Activated B cell treated with CpG ODN at 0.5 μM for 24 hours (primary cell): ENCODE measurements around the gene PNKD. TPM values are rescaled to one million over a fixed set of nuclear protein-coding genes. Genes with fewer than 3 reads are reported as not detected.

Source experiments
- ATAC-seq: fragments of 200-7000 bp; cut with Tn5 transposase; one replicate; pipeline ENCODE4 v1.10.0; 2021; ENCODE audit warnings: low read depth, mild to moderate bottlenecking, moderate library complexity
- CTCF ChIA-PET: fragments of 350-600 bp; sonication (Branson Sonifier 250); formaldehyde crosslinking; loops from one replicate; lab custom pipeline; 2021; ENCODE audit warnings: antibody characterized with exemption; lab: Charles Lee
- POLR2A ChIA-PET: fragments of 350-600 bp; sonication (Branson Sonifier 250); formaldehyde crosslinking; loops from one replicate; lab custom pipeline; 2021; ENCODE audit warnings: antibody characterized with exemption; lab: Charles Lee
- DNase-seq: peaks from one replicate; pipeline ENCODE4 v3.0.0; 2022
- H3K27ac Mint-ChIP-seq: one replicate; pipeline ENCODE4 v1.8.0; 2020; ENCODE audit warnings: mixed read lengths
- H3K27me3 Mint-ChIP-seq: one replicate; pipeline ENCODE4 v1.8.0; 2021; ENCODE audit warnings: mixed read lengths
- H3K36me3 Mint-ChIP-seq: one replicate; pipeline ENCODE4 v1.8.0; 2021; ENCODE audit warnings: low read depth, mixed read lengths
- H3K4me1 Mint-ChIP-seq: one replicate; pipeline ENCODE4 v1.8.0; 2021; ENCODE audit warnings: mixed read lengths
- H3K4me3 Mint-ChIP-seq: one replicate; pipeline ENCODE4 v1.8.0; 2020; ENCODE audit warnings: mild to moderate bottlenecking, mixed read lengths
- H3K9me3 Mint-ChIP-seq: one replicate; pipeline ENCODE4 v1.8.0; 2020; ENCODE audit warnings: mixed read lengths
- CTCF ChIP-seq: fragments of 200-600 bp; IDR thresholded peaks from one replicate; pipeline ENCODE4 v1.8.0; 2022; ENCODE audit warnings: antibody characterized with exemption, mild to moderate bottlenecking
- intact Hi-C: fragments of 100-400 bp; cut with micrococcal nuclease; formaldehyde crosslinking; loops from one replicate; pipeline ENCODE4 v1.15.1; 2024
- total RNA-seq: library from RNA; stranded (reverse); gene quantifications from 2 replicates; pipeline ENCODE4 v1.2.3, GENCODE V29; 2022

Gene PNKD
- total RNA-seq, 1 donor from 2014 or later: 21.0 TPM

DNA sequence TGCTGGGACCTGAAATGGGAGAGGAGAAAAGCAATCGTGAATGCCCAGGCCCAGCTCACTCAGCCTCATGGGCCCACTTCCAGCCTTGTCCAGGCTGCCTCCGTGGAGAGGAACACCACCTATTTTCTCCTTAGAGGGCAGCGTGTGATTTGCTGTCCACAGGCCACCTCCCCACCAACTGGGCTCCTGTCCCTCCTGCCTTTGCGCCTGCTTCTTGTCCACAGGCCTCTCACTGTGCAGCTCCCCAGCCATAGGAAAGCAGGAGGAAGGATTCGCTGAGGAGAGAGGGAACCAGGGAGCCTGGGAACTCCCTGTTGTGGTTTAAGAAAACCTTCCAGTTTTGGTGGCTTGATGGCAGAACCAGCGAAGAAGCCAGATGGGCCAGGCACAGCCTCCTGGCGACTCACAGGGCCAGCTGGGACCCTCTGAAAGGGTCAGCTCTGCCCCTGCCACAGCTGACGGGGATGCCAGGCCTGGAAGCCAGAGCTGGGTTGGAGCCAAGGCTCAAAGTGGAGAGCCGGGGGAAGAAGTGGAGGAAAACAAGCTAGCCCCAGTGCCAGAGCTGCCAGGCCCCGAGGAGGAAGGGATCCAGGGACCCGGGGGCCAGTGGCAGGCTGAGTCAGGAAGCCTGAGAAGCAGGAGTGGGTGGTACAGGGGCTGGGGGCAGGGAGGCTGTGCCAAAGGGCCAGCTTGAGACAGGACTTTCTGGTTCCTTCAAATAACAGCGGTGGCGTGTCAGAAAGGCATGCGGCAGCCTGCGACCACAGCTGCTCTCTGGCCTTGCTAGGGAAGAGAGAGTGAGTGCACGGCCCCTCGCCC lies 12.1 kb downstream of the PNKD start:
- DNase-seq: no peak
- Mint-ChIP-seq H3K9me3 (no peaks in the 10 kb centered on the region), H3K36me3 (peaks cover 57% of the 10 kb centered on the region), H3K4me3 (no peak overlapping the region), H3K27me3 (no peaks in the 10 kb centered on the region), H3K4me1 (peaks cover 53% of the 10 kb centered on the region), H3K27ac (peak overlapping the region; percentile 53)
- intact Hi-C loops: no loop called here
- TF ChIP-seq CTCF: no peak
- POLR2A ChIA-PET: no interaction called here
- CTCF ChIA-PET: interaction anchor here (1.2 to 1.4 kb wide), 2 partner anchors 9 to 74 kb away, joined by 3 to 4 read pairs; partner anchors contain the start of gene CATIP
- ATAC-seq: no peak

DNA sequence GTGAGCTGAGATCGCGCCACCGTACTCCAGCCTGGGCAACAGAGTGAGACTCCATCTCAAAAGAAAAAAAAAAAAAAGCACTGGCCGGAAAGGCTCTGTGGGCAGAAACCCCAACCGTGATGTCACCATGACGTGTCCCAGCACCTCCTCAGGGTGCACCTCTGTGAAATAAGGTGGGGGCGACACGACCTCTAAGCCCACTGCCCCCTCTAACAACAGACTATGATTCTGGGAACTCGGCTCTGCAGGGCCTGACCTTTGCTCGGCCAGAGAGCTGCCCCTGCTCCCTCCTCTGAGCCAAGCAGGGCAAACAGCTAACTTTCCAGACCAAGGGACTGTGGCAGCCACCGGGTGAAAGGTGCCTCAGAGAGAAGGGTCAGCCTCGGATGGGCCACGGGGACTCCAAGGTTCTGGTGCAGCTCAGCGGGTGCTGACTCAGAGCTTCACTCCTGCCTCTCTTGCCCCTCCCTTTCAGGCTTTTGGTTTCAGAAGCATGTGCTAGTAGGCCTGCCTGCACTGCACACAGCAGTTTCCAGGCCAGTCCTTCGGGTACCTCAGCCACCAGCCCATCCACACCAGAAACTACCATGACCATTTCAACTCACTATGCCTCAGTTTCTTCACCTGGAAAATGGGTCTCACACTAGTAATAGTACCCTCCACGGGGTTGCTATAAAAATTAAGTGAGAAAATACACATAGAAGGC lies 13.9 kb downstream of the PNKD start:
- no peak for DNase-seq
- no peak for TF ChIP-seq CTCF
- Mint-ChIP-seq H3K27me3 (no peaks in the 10 kb centered on the region), H3K4me1 (peaks cover 71% of the 10 kb centered on the region), H3K4me3 (peak overlapping the region; percentile 57), H3K9me3 (no peaks in the 10 kb centered on the region), H3K36me3 (peaks cover 39% of the 10 kb centered on the region), H3K27ac (peak overlapping the region; percentile 94)
- POLR2A ChIA-PET: interaction anchor here (0.5 to 4.7 kb wide), 5 partner anchors 10 to 116 kb away, joined by 3 to 56 read pairs (median 19); partner anchors contain the start of genes AAMP, ARPC2 and PNKD
- CTCF ChIA-PET: interaction anchor here (0.8 to 11.6 kb wide), 4 partner anchors 11 to 72 kb away, joined by 3 to 138 read pairs (median 4); partner anchors contain the start of genes AAMP, CATIP and PNKD
- peak; percentile 25 for ATAC-seq
- intact Hi-C loops: no loop called here

DNA sequence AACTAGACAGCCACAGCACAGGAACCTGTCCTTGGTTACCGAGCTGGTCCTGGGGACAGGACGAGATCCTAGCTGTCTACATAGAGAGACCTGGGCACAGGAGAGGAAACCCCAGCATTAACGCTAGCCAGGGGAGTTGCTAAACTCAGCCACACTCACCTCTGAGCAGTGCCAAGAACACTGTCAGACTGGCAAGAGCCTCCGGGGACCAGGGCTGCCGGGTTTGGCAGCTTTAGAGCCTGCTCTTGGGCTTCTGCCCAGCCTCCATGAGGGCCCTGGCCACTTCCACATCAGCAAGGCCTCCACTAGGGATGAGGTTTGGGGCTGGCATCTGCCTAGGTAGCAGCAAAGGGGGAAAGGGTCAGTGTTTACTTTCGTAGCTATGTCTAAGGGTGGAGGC lies 15.3 kb downstream of the PNKD start:
- H3K36me3 Mint-ChIP-seq: peaks cover 26% of the 10 kb centered on the region
- peaks cover 79% of the 10 kb centered on the region for H3K4me1 Mint-ChIP-seq
- peak overlapping the region; percentile 94 for H3K27ac Mint-ChIP-seq
- no peaks in the 10 kb centered on the region for H3K9me3 Mint-ChIP-seq
- intact Hi-C loops: loop anchor here (1.0 to 2.0 kb wide), 3 partner anchors 28 to 283 kb away; partner anchors contain the start of genes CNOT9 and USP37
- CTCF ChIA-PET: interaction anchor here (2.3 to 11.6 kb wide), 3 partner anchors 12 to 111 kb away, joined by 6 to 138 read pairs (median 12); partner anchors contain the start of genes AAMP, CATIP and PNKD
- no peaks in the 10 kb centered on the region for H3K27me3 Mint-ChIP-seq
- POLR2A ChIA-PET: interaction anchor here (0.6 to 4.7 kb wide), 8 partner anchors 12 to 610 kb away, joined by 3 to 56 read pairs (median 12); partner anchors contain the start of genes AAMP, ARPC2, CTDSP1 and PNKD
- ATAC-seq: no peak
- DNase-seq: no peak
- peak overlapping the region; percentile 77 for H3K4me3 Mint-ChIP-seq
- TF ChIP-seq CTCF: no peak

DNA sequence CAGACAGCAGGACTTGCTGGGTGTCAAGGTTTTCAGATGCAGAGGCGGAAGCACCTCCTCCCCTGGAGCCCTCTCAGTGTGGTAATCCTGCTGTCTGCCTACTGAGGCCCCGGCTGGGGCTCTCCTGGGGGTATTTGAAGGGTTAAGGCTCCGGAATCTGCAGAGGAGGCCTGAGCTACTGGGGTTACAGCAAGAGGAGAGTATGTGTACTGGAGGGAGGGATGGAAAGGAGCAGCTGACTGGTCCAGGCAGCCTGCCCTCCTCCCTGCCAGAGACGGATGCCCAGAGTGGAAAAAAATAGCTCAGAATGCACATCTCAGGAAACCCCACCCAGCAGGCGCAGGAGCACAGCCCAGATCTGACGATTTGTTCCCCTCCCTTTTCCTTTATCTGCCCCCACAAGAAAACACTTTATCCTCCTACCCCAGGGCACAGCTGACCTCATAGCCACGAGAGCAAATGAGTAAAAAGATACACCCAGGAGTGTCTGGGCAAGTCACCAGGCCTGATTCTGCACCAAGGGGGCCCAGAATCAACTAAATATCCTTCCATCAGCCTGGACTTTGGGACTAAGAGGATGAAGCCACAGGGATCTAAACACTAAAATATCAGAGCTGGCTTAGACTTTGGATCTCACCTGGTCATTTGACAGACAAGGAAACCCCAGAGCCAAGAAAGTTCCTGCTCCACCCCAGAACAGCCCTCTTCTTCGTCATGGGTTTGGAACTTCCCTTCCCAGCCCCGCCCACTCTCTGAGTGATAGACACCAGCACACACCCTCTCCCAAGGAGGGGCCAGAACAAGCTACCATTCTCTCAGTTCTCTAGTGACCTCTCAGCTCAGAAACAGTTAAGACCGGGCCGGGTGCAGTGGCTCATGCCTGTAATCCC lies 16.5 kb downstream of the PNKD start:
- Mint-ChIP-seq H3K27ac (peak overlapping the region; percentile 94), H3K27me3 (no peaks in the 10 kb centered on the region), H3K36me3 (peaks cover 18% of the 10 kb centered on the region), H3K9me3 (no peaks in the 10 kb centered on the region), H3K4me1 (peaks cover 91% of the 10 kb centered on the region), H3K4me3 (peak overlapping the region; percentile 77)
- intact Hi-C loops: loop anchor here (1.0 to 2.0 kb wide), 4 partner anchors 15 to 282 kb away; partner anchors contain the start of genes CNOT9 and USP37
- POLR2A ChIA-PET: interaction anchor here (0.5 to 4.7 kb wide), 15 partner anchors 13 to 1085 kb away, joined by 3 to 56 read pairs (median 4); partner anchors contain the start of genes AAMP, ARPC2, BCS1L and CTDSP1
- DNase-seq (peak; percentile 63), ATAC-seq (peak; percentile 73)
- TF ChIP-seq CTCF: no peak
- CTCF ChIA-PET: interaction anchor here (0.8 to 11.6 kb wide), 4 partner anchors 14 to 110 kb away, joined by 3 to 138 read pairs (median 8); partner anchors contain the start of genes AAMP and PNKD
